CD4-positive, alpha-beta T cell (primary cell): ENCODE data around the gene RNF212. TPM values are rescaled to one million over a fixed set of nuclear protein-coding genes. Genes with fewer than 3 reads are reported as not detected.

ENCODE experiments used
- ATAC-seq: fragments of 200-7000 bp; cut with Tn5 transposase; one replicate; pipeline ENCODE4 v1.10.0; 2022; ENCODE audit warnings: mild to moderate bottlenecking; ENCODE audit not compliant: poor library complexity
- CTCF ChIA-PET: fragments of 350-600 bp; sonication (Branson Sonifier 250); formaldehyde crosslinking; loops from one replicate; lab custom pipeline; 2021; ENCODE audit warnings: antibody characterized with exemption, inconsistent platforms; lab: Charles Lee
- POLR2A ChIA-PET: fragments of 350-600 bp; sonication (Branson Sonifier 250); formaldehyde crosslinking; loops from one replicate; lab custom pipeline; 2021; ENCODE audit warnings: antibody characterized with exemption, inconsistent platforms; lab: Charles Lee
- DNase-seq, 14 experiments: peaks; one replicate each; pipeline ENCODE4 v3.0.0-alpha.2; 2013 to 2020; ENCODE audit warnings: mixed read lengths in 2 of 14
- H3K27ac ChIP-seq, 2 donors: one replicate each; pipeline versions ENCODE4 v1.5.1 to v1.7.0; 2013; ENCODE audit warnings: low read length in 2 of 2, low read depth in 1 of 2, mild to moderate bottlenecking in 1 of 2
- H3K27me3 ChIP-seq, 2 experiments: 1 replicate in 1 of 2; 2 replicates in 1 of 2; pipeline versions ENCODE4 v1.6.1 to v1.7.0; 2013; ENCODE audit warnings: low read length in 2 of 2, control low read depth in 1 of 2, mild to moderate bottlenecking in 1 of 2, moderate library complexity in 1 of 2; ENCODE audit not compliant: insufficient read depth in 2 of 2, control insufficient read depth in 1 of 2
- H3K36me3 ChIP-seq: one replicate; pipeline ENCODE4 v1.6.1; 2013; ENCODE audit warnings: low read length, control low read depth; ENCODE audit not compliant: insufficient read depth
- H3K4me1 ChIP-seq: one replicate; pipeline ENCODE4 v1.6.1; 2013; ENCODE audit warnings: low read length, control low read depth; ENCODE audit not compliant: insufficient read depth
- H3K4me3 ChIP-seq: one replicate; pipeline ENCODE4 v1.5.1; 2013; ENCODE audit warnings: mild to moderate bottlenecking, low read length, moderate library complexity
- H3K9me3 ChIP-seq, 2 experiments: 1 replicate in 1 of 2; 2 replicates in 1 of 2; pipeline versions ENCODE4 v1.6.1 to v1.7.0; 2013; ENCODE audit warnings: low read length in 2 of 2, mild to moderate bottlenecking in 2 of 2, control low read depth in 1 of 2, moderate library complexity in 1 of 2; ENCODE audit not compliant: control insufficient read depth in 1 of 2, insufficient read depth in 1 of 2
- H3K27ac Mint-ChIP-seq: one replicate; pipeline ENCODE4 v1.8.0; 2020; ENCODE audit warnings: mixed read lengths
- H3K27me3 Mint-ChIP-seq: one replicate; pipeline ENCODE4 v1.8.0; 2021; ENCODE audit warnings: mixed read lengths
- H3K36me3 Mint-ChIP-seq: one replicate; pipeline ENCODE4 v1.8.0; 2021; ENCODE audit warnings: low read depth, mixed read lengths
- H3K4me1 Mint-ChIP-seq: one replicate; pipeline ENCODE4 v1.8.0; 2021; ENCODE audit warnings: low read depth, mixed read lengths
- H3K4me3 Mint-ChIP-seq: one replicate; pipeline ENCODE4 v1.8.0; 2020; ENCODE audit warnings: mild to moderate bottlenecking, mixed read lengths
- H3K9me3 Mint-ChIP-seq: one replicate; pipeline ENCODE4 v1.8.0; 2020; ENCODE audit warnings: mixed read lengths
- intact Hi-C, 2 experiments: fragments of 100-400 bp; cut with DNase I in 1 of 2; cut with micrococcal nuclease in 1 of 2; formaldehyde crosslinking; loops; one replicate each; pipeline versions ENCODE4 v1.15.1 to v1.9.0; 2023 to 2025; cut with DNase I, micrococcal nuclease
- total RNA-seq, 174 experiments: library from RNA in 2 of 174; stranded (reverse) in 2 of 174; gene quantifications; one replicate each; pipeline ENCODE4 v1.2.3 and lab custom pipeline; 2021 to 2026
- TF ChIP-seq, protein P1 (sequence below): fragments of 200-600 bp; IDR thresholded peaks from one replicate; pipeline ENCODE4 v1.8.0; 2022; ENCODE audit warnings: antibody characterized with exemption, mild to moderate bottlenecking

Gene RNF212
- total RNA-seq, 2 experiments from 2014 or later: 5.6 to 8.3 TPM

DNA sequence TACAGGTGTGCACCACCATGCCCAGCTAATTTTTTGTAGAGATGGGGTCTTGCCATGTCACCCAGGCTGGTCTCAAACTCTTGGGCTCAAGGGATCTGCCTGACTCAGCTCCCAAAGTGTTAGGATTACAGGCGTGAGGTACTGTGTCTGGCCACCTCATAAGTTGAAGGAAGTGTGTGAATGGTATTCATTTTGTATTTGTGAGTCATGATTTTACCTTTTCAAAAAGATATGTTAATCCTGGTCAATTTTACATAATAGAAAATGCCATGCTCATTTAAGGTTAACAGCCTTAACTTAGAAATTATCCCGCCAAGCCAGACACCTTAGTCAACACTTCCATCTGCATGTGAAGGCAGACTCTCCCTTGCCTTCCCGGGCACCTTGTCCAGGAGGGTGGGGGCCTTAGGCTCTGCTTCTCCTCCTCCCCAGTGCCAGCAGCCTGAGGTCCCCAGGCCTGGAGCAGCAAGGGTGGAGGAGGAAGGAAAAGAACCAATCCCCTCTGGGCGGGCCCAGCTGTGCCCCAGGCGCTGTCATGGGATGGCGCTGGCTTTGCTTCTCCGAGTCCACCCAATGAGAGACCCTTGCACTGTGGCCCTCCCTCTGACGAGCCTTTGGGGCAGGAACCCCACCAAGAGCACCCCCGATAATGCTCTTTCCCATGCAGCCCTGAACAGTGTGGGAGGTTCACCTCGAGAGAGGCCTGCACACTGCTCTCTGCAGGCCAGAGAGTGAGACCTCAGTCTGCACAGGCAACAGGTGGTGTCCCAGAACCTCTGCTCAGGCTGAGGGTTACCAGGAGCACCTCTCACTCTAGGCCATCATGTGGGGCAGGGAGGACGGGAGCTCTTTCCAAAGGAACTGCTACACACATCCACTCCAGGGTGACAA is 37.3 kb downstream of the RNF212 start:
- TF ChIP-seq, protein P1, sequence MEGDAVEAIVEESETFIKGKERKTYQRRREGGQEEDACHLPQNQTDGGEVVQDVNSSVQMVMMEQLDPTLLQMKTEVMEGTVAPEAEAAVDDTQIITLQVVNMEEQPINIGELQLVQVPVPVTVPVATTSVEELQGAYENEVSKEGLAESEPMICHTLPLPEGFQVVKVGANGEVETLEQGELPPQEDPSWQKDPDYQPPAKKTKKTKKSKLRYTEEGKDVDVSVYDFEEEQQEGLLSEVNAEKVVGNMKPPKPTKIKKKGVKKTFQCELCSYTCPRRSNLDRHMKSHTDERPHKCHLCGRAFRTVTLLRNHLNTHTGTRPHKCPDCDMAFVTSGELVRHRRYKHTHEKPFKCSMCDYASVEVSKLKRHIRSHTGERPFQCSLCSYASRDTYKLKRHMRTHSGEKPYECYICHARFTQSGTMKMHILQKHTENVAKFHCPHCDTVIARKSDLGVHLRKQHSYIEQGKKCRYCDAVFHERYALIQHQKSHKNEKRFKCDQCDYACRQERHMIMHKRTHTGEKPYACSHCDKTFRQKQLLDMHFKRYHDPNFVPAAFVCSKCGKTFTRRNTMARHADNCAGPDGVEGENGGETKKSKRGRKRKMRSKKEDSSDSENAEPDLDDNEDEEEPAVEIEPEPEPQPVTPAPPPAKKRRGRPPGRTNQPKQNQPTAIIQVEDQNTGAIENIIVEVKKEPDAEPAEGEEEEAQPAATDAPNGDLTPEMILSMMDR: no peak
- CTCF ChIA-PET: no interaction called here
- POLR2A ChIA-PET: no interaction called here
- no peak overlapping the region for H3K27ac ChIP-seq
- DNase-seq: no peak
- H3K36me3 Mint-ChIP-seq: no peaks in the 10 kb centered on the region
- H3K4me3 ChIP-seq: no peak overlapping the region
- H3K4me1 ChIP-seq: peaks cover 5% of the 10 kb centered on the region
- no peak for ATAC-seq
- H3K9me3 Mint-ChIP-seq: no peaks in the 10 kb centered on the region
- no peak overlapping the region for H3K4me3 Mint-ChIP-seq
- H3K27ac Mint-ChIP-seq: no peak overlapping the region
- H3K27me3 Mint-ChIP-seq: peaks cover 7% of the 10 kb centered on the region
- H3K27me3 ChIP-seq: peaks cover 1 to 3% of the 10 kb centered on the region in 2 experiments
- peaks cover 0 to 9% of the 10 kb centered on the region in 2 experiments for H3K9me3 ChIP-seq
- H3K36me3 ChIP-seq: no peaks in the 10 kb centered on the region
- intact Hi-C loops: no loop called here
- H3K4me1 Mint-ChIP-seq: peaks cover 13% of the 10 kb centered on the region

DNA sequence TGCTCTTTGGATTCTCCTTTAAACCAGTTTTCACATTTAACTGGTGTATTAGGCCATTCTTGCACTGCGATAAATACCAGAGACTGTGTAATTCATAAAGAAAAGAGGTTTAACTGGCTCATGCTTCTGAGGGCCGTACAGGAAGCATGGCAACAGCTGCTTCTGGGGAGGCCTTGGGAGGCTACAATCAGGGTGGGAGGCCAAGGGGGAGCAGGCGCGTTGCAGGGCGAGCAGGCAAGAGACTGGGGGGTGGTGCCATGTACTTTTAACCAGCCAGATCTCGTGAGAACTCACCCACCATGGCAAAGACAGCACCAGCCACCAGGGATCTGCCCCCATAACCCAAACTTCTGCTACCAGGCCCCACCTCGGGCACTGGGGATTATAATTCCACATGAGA is 38.1 kb downstream of the RNF212 start:
- Histone ChIP-seq H3K27ac (no peak overlapping the region), H3K9me3 (peaks cover 0 to under 1% of the 10 kb centered on the region in 2 experiments), H3K36me3 (no peaks in the 10 kb centered on the region), H3K4me3 (no peak overlapping the region), H3K4me1 (peaks cover 5% of the 10 kb centered on the region), H3K27me3 (no peaks in the 10 kb centered on the region)
- H3K4me1 Mint-ChIP-seq: peaks cover 13% of the 10 kb centered on the region
- H3K36me3 Mint-ChIP-seq: no peaks in the 10 kb centered on the region
- ChIA-PET POLR2A (no interaction called here), CTCF (no interaction called here)
- ATAC-seq (no peak), DNase-seq (no peak)
- no peak overlapping the region for H3K4me3 Mint-ChIP-seq
- peaks cover 4% of the 10 kb centered on the region for H3K27me3 Mint-ChIP-seq
- TF ChIP-seq, protein P1: no peak
- intact Hi-C loops: no loop called here
- H3K27ac Mint-ChIP-seq: no peak overlapping the region
- H3K9me3 Mint-ChIP-seq: no peaks in the 10 kb centered on the region

- no peaks in the 10 kb centered on the region for H3K27me3 Mint-ChIP-seq
- DNase-seq (no peak), ATAC-seq (no peak)
- Histone ChIP-seq H3K9me3 (no peaks in the 10 kb centered on the region), H3K4me1 (peaks cover 5% of the 10 kb centered on the region), H3K4me3 (no peak overlapping the region), H3K27ac (no peak overlapping the region), H3K36me3 (no peaks in the 10 kb centered on the region), H3K27me3 (no peaks in the 10 kb centered on the region)
- intact Hi-C loops: loop anchor here in 1 of 2 experiments (5.0 kb wide), 1 partner anchor 62 kb away; the partner anchor contains the start of gene FGFRL1
- no peaks in the 10 kb centered on the region for H3K36me3 Mint-ChIP-seq
- no peak overlapping the region for H3K27ac Mint-ChIP-seq
- no peaks in the 10 kb centered on the region for H3K9me3 Mint-ChIP-seq
- no peak overlapping the region for H3K4me3 Mint-ChIP-seq
- TF ChIP-seq, protein P1: no peak
- CTCF ChIA-PET: no interaction called here
- POLR2A ChIA-PET: no interaction called here
- peaks cover 13% of the 10 kb centered on the region for H3K4me1 Mint-ChIP-seq
Measured at GRCh38 chr4:1074077-1074476, 39.3 kb downstream of the RNF212 start.
